Hepatocyte (in vitro differentiated cells): ENCODE measurements around the gene OLFML1. TPM values are rescaled to one million over a fixed set of nuclear protein-coding genes. Genes with fewer than 3 reads are reported as not detected.

ENCODE experiments used
- DNase-seq: peaks from one replicate; pipeline ENCODE4 v3.0.0-alpha.2; 2016; ENCODE audit warnings: low spot score
- H2AFZ ChIP-seq: fragments of 200-600 bp; sonication (generic); 2 replicates; pipeline ENCODE4 v1.6.0; 2016; ENCODE audit warnings: antibody characterized with exemption, mild to moderate bottlenecking
- H3K27ac ChIP-seq: fragments of 200-600 bp; sonication (generic); 2 replicates; pipeline ENCODE4 v1.5.1; 2016; ENCODE audit warnings: mild to moderate bottlenecking
- H3K27me3 ChIP-seq: fragments of 200-600 bp; sonication (generic); 2 replicates; pipeline ENCODE4 v1.6.1; 2016
- H3K36me3 ChIP-seq: fragments of 200-600 bp; sonication (generic); replicated peaks from 2 replicates; pipeline ENCODE4 v1.5.1; 2016; ENCODE audit warnings: low read depth; ENCODE audit not compliant: insufficient read depth
- H3K4me1 ChIP-seq: fragments of 200-600 bp; sonication (generic); 2 replicates; pipeline ENCODE4 v1.5.1; 2016; ENCODE audit warnings: mild to moderate bottlenecking, moderate library complexity; ENCODE audit not compliant: insufficient read depth
- H3K4me2 ChIP-seq: fragments of 200-600 bp; sonication (generic); 2 replicates; pipeline ENCODE4 v1.6.0; 2016
- H3K4me3 ChIP-seq: fragments of 200-600 bp; sonication (generic); 2 replicates; pipeline ENCODE4 v1.5.1; 2016; ENCODE audit warnings: mild to moderate bottlenecking
- H3K79me2 ChIP-seq: fragments of 200-600 bp; sonication (generic); 2 replicates; pipeline ENCODE4 v1.6.0; 2017; ENCODE audit warnings: mild to moderate bottlenecking
- H3K9me2 ChIP-seq: fragments of 200-600 bp; sonication (generic); replicated peaks from 2 replicates; pipeline ENCODE4 v1.6.0; 2017; ENCODE audit warnings: mild to moderate bottlenecking; ENCODE audit not compliant: insufficient read depth
- H3K9me3 ChIP-seq: fragments of 200-600 bp; sonication (generic); 2 replicates; pipeline ENCODE4 v1.5.1; 2016; ENCODE audit warnings: low read depth, mild to moderate bottlenecking
- H4K20me1 ChIP-seq: fragments of 200-600 bp; sonication (generic); 2 replicates; pipeline ENCODE4 v1.6.0; 2016; ENCODE audit warnings: mild to moderate bottlenecking; ENCODE audit not compliant: insufficient read depth, poor library complexity, severe bottlenecking
- EZH2 ChIP-seq: fragments of 200-600 bp; sonication (generic); IDR thresholded peaks from 2 replicates; pipeline ENCODE4 v1.6.1; 2016; ENCODE audit warnings: antibody characterized with exemption, mild to moderate bottlenecking, borderline replicate concordance
- EZH2phosphoT487 ChIP-seq: fragments of 200-600 bp; sonication (generic); IDR thresholded peaks from one replicate; pipeline ENCODE4 v1.6.1; 2018; ENCODE audit warnings: antibody characterized with exemption, mild to moderate bottlenecking, low read depth, moderate library complexity; ENCODE audit not compliant: unreplicated experiment, severe bottlenecking
- WGBS: methylation state at CpG from one replicate; pipeline ENCODE4 v1.1.6; 2016; ENCODE audit warnings: low lambda C conversion rate; ENCODE audit errors: missing lambda C conversion rate; 5-methylcytosine and 5-hydroxymethylcytosine counted together
- polyA plus RNA-seq: library from polyadenylated mRNA; unstranded; fragments of >200 nt; fragmentation: Nextera tagmentation; extraction: Ambion mirVana; gene quantifications from 2 replicates; pipeline ENCODE4 v1.2.1, GENCODE V29; 2016
- total RNA-seq: library from RNA; depleted of rRNA; stranded (reverse); fragments of >200 nt; gene quantifications from 2 replicates; pipeline ENCODE4 v1.2.3, GENCODE V29; 2014
- TF ChIP-seq, protein P1 (sequence below): fragments of 200-600 bp; sonication (generic); IDR thresholded peaks from 2 replicates; pipeline ENCODE4 v1.5.1; 2016; ENCODE audit warnings: antibody characterized with exemption, mild to moderate bottlenecking; ENCODE audit not compliant: poor library complexity

Gene OLFML1
- total and polyA plus RNA-seq, 2 experiments from 2014 or later: 9.3 to 10.9 TPM

DNA sequence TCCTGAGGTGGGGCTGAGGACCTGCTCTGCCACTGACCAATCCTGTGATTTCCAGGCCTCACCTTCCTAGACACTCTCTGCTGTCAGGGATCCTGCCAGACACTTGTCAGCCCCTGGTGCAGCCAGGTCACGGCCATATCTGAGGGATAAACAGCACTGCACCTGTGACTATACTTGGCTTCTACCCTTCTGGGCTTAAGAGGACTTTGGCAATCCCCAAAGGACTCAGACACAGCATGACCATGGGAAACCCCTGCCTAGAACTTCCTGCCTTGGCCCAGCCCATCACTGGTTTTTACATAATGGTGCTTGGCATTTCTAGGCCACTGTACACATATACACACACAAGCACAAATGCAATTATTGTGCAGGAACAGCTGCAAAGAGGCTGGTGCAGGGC, 11.6 kb upstream of the OLFML1 start:
- no peak overlapping the region for H3K4me2 ChIP-seq
- no peak overlapping the region for H3K27ac ChIP-seq
- H3K36me3 ChIP-seq: no peaks in the 10 kb centered on the region
- TF ChIP-seq, protein P1, sequence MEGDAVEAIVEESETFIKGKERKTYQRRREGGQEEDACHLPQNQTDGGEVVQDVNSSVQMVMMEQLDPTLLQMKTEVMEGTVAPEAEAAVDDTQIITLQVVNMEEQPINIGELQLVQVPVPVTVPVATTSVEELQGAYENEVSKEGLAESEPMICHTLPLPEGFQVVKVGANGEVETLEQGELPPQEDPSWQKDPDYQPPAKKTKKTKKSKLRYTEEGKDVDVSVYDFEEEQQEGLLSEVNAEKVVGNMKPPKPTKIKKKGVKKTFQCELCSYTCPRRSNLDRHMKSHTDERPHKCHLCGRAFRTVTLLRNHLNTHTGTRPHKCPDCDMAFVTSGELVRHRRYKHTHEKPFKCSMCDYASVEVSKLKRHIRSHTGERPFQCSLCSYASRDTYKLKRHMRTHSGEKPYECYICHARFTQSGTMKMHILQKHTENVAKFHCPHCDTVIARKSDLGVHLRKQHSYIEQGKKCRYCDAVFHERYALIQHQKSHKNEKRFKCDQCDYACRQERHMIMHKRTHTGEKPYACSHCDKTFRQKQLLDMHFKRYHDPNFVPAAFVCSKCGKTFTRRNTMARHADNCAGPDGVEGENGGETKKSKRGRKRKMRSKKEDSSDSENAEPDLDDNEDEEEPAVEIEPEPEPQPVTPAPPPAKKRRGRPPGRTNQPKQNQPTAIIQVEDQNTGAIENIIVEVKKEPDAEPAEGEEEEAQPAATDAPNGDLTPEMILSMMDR: no peak
- TF ChIP-seq EZH2 (no peak), EZH2phosphoT487 (no peak)
- H3K4me3 ChIP-seq: no peak overlapping the region
- H3K27me3 ChIP-seq: no peaks in the 10 kb centered on the region
- no peaks in the 10 kb centered on the region for H4K20me1 ChIP-seq
- H3K4me1 ChIP-seq: no peaks in the 10 kb centered on the region
- DNase-seq: no peak
- H2AFZ ChIP-seq: no peak overlapping the region
- no peaks in the 10 kb centered on the region for H3K9me3 ChIP-seq
- H3K9me2 ChIP-seq: no peaks in the 10 kb centered on the region
- H3K79me2 ChIP-seq: no peaks in the 10 kb centered on the region
- 93% methylated on average over 1 of the region's 1 CpG for WGBS

DNA sequence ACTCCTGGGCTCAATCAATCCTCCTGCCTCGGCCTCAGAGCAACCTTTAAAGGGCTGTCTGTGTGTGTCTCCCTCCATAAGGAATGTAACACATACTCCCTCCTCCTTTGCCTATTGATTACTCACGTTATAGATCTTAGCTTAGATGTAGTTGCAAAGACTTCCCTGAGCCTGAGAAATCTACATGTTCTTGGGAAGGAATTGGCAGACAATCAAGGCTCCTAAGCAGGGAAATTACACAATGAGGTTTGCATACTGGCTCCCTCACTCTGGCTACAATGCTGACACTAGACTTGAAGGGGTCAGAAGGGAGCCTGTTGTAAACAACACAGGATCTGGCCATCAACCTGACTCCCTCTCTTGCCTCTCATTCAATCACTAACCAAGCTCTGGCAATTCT, 5.2 kb upstream of the OLFML1 start:
- no peak for DNase-seq
- Histone ChIP-seq H3K4me1 (peaks cover 4% of the 10 kb centered on the region), H3K9me2 (no peaks in the 10 kb centered on the region), H3K36me3 (no peaks in the 10 kb centered on the region), H3K27ac (no peak overlapping the region), H4K20me1 (no peaks in the 10 kb centered on the region), H3K27me3 (no peaks in the 10 kb centered on the region), H3K4me3 (no peak overlapping the region), H3K4me2 (no peak overlapping the region), H3K79me2 (no peaks in the 10 kb centered on the region), H3K9me3 (no peaks in the 10 kb centered on the region), H2AFZ (no peak overlapping the region)
- TF ChIP-seq EZH2 (no peak), EZH2phosphoT487 (no peak)
- TF ChIP-seq, protein P1: no peak
- 52% methylated on average over 2 of the region's 2 CpGs for whole genome bisulfite sequencing

DNA sequence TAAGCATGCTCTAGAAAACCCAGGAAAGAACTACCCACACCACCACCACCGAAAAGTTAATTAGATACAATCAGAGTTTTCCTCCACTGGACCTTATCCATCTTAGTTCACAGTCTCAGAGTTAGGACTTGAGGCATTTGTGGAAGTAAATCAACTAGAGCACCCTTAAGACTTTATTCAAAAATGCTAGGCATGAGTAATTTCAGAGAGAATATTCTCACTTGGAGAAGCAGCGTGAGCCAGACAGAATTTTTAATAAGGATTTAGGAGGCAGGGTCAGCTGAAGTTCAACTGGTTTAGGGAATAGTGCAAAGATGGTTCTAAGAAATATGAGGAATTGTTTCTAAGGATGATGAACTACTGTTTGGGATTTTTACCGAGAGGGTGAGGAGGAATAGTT, 1.2 kb upstream of the OLFML1 start:
- no peak for DNase-seq
- 69% methylated on average over 3 of the region's 3 CpGs for WGBS

More for the DNA sequence above, 1.2 kb upstream of the OLFML1 start:
- H3K9me2 ChIP-seq: no peaks in the 10 kb centered on the region
- H3K36me3 ChIP-seq: no peaks in the 10 kb centered on the region
- TF ChIP-seq EZH2phosphoT487 (no peak), EZH2 (no peak)
- TF ChIP-seq, protein P1: no peak
- H3K27ac ChIP-seq: peak overlapping the region; percentile 70
- no peaks in the 10 kb centered on the region for H3K9me3 ChIP-seq
- H3K4me3 ChIP-seq: no peak overlapping the region
- H4K20me1 ChIP-seq: no peaks in the 10 kb centered on the region
- peaks cover 4% of the 10 kb centered on the region for H3K4me1 ChIP-seq
- no peak overlapping the region for H3K4me2 ChIP-seq
- H3K79me2 ChIP-seq: peaks cover 6% of the 10 kb centered on the region
- H3K27me3 ChIP-seq: no peaks in the 10 kb centered on the region
- H2AFZ ChIP-seq: no peak overlapping the region
